D721Med (cell line): ENCODE measurements around the gene ZCCHC7.

Source experiments
- DNase-seq: peaks from one replicate; pipeline ENCODE4 v3.0.0; 2011; ENCODE audit warnings: low spot score; ENCODE audit not compliant: insufficient read length
- FAIRE-seq: peaks from 2 replicates; lab custom pipeline; 2011; peaks lifted over from hg19 to GRCh38; lab: Jason Lieb, UNC
- TF ChIP-seq, protein P1 (sequence below): IDR thresholded peaks from 2 replicates; pipeline ENCODE4 v1.5.1; 2012; ENCODE audit warnings: mild to moderate bottlenecking, control low read depth; ENCODE audit not compliant: insufficient read depth; ENCODE audit errors: missing control alignments

The ZCCHC7 gene

GRCh38 chr9:37311938-37312708 lies 191.7 kb downstream of the ZCCHC7 start:
- FAIRE-seq, result no peak
- TF ChIP-seq, protein P1, sequence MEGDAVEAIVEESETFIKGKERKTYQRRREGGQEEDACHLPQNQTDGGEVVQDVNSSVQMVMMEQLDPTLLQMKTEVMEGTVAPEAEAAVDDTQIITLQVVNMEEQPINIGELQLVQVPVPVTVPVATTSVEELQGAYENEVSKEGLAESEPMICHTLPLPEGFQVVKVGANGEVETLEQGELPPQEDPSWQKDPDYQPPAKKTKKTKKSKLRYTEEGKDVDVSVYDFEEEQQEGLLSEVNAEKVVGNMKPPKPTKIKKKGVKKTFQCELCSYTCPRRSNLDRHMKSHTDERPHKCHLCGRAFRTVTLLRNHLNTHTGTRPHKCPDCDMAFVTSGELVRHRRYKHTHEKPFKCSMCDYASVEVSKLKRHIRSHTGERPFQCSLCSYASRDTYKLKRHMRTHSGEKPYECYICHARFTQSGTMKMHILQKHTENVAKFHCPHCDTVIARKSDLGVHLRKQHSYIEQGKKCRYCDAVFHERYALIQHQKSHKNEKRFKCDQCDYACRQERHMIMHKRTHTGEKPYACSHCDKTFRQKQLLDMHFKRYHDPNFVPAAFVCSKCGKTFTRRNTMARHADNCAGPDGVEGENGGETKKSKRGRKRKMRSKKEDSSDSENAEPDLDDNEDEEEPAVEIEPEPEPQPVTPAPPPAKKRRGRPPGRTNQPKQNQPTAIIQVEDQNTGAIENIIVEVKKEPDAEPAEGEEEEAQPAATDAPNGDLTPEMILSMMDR, result no peak
- no peak for DNase-seq

- TF ChIP-seq, protein P1, result no peak
- peak; percentile 55 for FAIRE-seq
- no peak for DNase-seq
Measured at GRCh38 chr9:37324261-37324683, 203.9 kb downstream of the ZCCHC7 start.

DNA sequence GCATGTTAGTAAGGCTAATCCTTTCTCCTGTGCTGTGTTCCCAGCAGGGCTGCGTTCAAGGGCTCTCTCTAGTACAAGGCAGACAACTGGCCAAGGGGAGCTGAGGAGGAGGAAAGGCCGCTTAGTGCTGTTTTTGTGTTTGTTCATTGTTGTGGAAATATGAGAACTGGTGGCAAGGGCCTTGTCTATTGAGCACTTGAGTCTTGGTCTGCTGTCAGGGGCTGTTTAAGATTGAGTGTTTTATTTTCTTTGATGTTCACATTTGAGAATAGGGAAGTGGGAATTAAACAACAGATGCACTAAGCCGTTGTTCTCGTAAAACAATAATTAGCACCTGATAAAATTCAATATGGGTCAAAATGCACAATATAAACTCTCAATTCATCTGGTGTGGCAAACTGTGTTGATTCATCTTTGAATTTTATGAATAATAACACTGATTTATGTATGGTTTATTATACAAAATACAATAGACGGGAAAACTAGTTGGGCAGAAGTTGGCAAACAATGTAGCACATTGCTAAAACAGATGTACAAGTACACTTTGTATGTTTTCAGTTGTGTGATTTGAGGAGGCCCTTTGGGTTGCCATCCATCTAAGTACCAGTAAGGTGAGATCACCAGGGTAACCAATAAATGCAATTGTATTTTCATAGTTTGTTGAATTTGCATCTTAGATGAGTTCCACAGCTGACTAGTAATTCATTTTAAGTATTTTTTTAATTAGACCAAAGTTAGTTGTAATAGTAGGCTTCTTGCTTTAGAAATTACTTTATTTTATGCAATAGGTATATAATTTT lies 204.5 kb downstream of the ZCCHC7 start:
- TF ChIP-seq, protein P1, result no peak
- no peak for DNase-seq
- no peak for FAIRE-seq

GRCh38 chr9:37325778-37326177 lies 205.4 kb downstream of the ZCCHC7 start:
- FAIRE-seq (no peak), DNase-seq (no peak)
- TF ChIP-seq, protein P1, result no peak

DNA sequence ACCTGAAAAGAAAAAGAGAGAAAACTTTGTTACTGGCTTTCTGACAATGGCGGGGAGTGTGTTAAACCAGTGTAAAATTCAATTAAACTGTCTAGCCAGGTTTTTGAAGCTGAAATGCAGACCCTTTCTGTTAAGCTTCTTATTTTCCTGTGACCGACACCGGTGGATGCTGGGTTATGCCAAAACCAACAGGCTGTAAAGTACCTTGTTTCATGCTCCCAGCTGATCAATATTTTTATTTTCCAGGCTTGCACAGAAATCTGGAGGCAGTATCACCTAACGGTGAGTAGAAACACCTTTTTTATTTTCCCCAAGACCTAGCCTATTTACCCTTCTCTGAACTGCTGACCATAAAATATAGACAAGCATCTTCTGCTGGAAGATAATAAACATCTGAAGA lies 207.2 kb downstream of the ZCCHC7 start:
- TF ChIP-seq, protein P1, result no peak
- no peak for DNase-seq
- peak; percentile 58 for FAIRE-seq

DNA sequence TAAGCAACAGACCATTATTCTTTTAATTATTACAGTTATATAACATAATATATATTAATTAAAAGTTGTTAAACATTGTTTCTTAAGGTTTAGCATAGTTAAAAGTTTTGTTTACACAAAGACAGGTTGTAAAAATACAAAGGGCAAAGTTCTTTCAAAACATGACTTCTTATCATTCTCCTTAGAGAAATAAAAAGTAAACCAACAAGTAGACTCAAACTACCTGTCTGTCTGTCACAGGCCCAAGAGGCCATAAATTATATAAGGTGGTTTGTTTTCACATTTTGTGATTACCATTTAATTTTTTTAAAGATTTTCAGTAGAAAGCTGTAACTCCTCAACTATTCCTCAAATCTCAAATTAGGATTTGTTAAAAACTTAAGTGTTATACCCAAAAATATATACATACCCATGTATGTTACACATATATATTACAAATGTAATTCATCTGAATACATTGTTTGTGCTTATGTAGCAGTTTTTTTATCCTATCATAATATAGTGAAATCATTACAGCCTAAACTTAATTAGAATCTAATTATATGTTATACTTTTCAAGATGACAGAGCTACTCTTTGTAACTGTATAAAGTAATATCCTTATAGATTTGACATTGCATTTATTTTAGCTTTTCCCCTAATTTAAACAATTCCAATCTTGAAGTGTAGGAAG lies 208.3 kb downstream of the ZCCHC7 start:
- TF ChIP-seq, protein P1, result no peak
- no peak for FAIRE-seq
- DNase-seq, result no peak
